Epidermal melanocyte (primary cell): Measurements from ENCODE around the gene SIRT2.
A peak's percentile ranks its signal among the peaks of the same experiment; 100 is the strongest.

Experiments
- DNase-seq: peaks from one replicate; pipeline ENCODE4 v3.0.0; 2011; ENCODE audit warnings: low spot score; ENCODE audit not compliant: insufficient read length

Gene SIRT2

DNA sequence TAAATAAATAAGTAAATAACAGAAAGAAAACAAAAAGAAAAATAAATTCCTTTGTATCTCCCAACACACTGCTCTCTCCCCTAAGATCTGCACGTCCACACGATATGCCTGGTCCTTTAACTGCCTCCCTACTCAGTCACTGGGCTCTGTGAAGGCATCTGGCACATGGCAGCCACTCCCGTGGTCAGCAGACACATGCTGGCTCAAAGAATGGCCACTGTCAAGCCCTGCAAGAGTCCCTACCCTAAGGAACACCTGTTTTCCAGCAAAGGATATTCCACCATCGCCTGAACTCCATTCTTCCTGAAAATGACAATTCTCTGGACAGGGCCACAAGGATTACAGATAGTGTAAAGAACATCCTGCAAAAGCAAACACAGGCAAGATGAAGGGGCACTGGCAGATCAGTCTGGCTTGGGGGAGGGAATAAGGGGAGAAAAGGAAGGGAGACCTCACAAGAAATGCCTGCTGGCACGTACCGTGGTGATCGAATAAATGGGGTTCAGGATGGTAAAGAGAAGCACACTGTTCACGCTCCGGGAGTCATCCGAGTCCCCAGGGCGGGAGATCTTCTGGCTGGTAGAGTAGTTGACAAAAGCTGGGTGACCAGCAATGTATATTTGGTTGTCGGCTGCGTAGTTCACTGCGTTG, 53.9 kb downstream of the SIRT2 start:
- DNase-seq = no peak

DNA sequence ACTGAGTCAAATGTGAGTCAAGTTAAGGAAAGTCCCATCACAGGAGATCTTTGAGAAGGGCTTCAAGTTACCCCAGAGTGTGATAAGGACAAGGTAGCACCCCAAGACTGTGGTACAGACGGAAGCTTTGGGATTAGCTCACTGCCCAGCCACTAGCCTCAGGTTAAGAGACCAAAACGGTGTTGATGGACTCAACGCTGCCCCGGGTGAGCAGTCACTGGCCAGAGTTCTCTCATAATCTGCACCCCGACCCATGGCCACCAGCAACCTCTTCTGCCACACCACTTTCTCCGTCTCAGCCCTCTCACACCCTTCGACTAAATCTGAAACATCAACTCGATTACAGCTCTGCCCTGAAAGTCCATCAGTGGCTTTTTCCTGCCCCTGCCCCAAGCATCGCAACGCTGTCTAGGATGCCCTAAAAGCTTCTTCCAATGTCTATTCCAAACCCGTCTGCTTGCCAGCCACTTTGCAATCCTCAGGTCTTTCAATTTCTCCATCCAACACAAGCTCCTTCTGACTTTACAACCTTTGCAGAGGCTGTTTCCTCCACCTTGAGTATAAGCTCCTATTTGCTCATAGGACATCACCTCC, 55.2 kb downstream of the SIRT2 start:
- DNase-seq = no peak

DNA sequence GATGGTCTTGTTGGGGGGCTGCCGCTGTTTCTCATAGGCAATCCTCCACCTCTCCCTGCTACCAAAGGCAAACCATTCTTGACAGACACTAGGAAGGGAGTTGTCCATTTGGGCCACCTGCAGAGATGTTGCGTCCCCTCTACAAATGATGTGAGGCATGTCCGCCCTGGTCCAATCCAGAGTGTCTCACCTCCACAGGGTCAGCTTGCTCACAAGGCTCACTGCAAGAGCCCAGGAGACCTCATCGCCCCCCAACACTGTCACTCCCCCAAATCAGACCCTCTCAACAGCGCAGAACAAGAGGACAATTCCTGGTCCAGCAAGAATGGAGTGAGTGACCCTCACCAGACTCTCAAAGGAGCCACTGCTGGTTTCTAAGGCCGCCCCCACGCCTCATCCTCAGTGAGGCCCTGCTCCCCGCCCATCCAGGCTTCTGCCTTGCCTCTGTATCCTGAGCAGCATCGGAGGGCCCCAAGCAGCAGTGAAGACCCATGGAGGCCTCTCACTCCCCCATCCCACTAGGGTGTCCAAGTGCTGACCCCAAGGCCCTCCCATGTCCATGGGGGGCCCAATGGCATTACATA, 56.2 kb downstream of the SIRT2 start:
- DNase-seq = no peak

DNA sequence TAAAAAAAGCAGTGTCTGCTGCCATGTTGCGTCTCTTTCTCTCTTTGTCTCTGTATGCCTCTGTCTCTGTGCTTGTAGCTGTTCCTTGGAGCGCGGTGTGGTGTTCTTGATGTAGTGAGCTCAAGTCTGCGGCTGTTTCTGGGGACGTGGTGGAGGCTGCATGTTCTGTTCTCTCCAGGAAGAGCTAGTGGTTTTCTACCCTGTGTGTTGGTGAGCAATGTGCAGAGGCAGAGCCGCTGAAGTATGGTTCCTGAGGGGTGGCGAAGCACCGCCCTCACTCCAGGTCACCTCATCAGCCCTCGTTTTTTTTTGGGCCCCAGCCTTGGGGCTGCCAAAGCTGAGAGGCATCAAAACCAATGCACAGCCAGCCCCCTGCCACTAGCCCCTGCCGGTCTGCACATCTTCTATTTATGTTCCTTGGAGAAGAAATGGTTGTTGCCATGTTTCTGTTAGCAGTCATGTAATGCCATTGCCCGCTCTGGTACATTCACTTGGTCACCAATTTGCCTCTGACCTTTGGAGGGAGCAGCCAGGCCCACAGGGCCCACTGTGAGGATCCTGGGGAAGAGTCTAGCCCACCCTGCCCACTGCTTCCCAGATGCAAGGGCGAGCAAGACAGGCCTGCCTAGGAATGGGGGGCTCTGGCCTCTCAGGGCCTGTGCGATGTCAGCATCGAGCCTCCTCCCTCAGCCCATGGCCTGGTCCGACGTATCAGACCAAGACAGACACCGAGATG, 56.8 kb downstream of the SIRT2 start:
- no peak for DNase-seq

- DNase-seq = no peak
These were observed 57.5 kb downstream of the SIRT2 start for GRCh38 chr19:38841787-38842438.

- DNase-seq = no peak
These were observed 58.1 kb downstream of the SIRT2 start for GRCh38 chr19:38841180-38841766.

GRCh38 chr19:38840583-38840968, 58.8 kb downstream of the SIRT2 start:
- DNase-seq = no peak

DNA sequence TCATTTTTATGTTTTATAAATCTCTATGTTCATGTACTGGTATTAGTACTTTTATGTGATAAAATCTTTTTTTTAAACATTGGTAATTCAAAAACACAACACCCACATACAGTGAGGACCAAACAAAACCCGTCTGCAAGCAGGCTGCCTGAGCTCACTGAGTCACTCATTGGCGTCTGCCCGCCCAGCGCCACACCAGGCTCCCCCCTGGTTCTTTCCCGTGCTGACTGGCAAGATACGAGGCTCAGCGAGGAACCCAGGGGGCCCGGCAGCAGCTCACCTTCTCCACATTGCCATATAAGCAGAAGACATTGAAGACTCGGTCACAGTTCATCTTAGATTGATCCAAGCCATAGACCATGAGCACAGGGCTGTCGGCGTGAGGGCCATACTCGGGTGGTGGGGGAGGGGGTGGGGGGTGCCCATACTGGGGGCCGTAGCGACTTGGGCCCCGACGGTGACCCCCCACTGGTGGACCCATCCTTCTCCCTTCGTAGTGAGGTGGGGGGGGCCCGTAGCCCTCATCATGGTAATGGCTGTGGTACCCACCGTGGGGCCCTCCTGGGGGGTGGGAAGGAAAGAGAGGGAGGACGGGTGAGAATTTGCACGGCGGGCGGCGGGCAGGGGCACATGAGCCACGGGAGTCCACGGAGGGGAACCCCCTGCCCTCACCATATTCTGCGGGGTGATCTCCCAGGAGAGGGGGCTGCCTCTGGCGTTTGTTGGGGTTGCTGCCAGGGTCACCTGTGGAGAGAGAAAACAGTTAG, 59.4 kb downstream of the SIRT2 start:
- no peak for DNase-seq

GRCh38 chr19:38838986-38839761, 60.2 kb downstream of the SIRT2 start:
- no peak for DNase-seq

DNA sequence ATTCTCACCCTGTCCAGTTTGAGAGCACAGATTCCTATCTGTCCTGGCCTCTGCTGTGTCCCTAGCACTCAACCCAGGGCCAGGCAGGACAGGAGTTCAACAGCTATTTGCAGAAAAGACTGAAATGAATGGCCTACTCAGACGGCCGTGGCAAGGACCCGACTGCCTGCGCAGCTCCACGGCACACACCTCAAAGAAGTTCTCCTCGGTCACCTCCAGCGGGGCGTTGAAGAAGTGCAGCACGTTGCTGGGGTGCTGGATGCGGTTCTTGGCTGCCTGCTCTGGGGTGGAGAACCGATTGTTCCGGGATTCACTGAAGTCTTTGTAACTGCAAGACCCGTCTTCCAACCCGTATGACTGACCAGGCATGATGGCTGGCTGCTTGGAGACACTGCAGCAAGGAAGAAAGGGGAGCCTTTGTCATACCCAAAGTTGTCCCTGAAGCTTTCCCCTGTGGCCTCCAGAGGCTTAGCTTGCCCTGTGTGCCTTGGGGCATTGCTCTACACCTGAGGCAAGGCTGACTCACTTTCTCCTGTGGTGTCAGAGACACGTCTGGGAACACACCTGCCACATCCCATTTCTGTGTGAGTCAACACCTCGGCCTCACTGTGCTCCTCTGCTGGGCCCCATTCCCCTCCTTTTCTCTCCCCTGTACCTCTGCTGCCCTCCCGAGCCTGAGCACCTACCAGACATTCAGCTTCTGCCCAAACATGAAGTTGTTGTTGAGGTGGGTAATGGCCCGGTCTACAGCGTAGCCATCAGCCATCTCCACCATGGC, 61.0 kb downstream of the SIRT2 start:
- DNase-seq = no peak

DNA sequence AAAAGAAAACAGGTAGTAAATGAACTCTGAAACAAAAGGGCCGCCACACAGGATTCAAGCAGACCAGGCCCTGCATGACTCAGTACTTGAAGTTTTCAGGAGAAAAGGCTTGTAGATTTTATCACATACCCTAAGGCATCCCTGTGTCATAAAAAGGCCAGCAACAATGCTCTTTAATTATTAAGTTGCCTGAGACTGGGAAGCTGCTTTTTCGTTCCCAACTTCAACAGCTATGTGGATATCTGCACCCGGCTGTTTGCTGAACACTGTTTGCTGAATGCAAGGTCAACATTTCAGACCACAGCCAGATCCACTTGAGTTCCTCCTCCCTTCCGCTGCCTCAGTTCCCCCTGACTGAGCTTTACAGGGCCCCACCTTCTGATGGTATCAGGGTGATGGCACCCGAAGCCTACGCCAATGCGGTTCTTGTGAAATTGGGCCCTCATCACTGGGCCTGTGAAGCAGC, 61.7 kb downstream of the SIRT2 start:
- no peak for DNase-seq

- no peak for DNase-seq
These were observed 62.3 kb downstream of the SIRT2 start for GRCh38 chr19:38836983-38837626.

DNA sequence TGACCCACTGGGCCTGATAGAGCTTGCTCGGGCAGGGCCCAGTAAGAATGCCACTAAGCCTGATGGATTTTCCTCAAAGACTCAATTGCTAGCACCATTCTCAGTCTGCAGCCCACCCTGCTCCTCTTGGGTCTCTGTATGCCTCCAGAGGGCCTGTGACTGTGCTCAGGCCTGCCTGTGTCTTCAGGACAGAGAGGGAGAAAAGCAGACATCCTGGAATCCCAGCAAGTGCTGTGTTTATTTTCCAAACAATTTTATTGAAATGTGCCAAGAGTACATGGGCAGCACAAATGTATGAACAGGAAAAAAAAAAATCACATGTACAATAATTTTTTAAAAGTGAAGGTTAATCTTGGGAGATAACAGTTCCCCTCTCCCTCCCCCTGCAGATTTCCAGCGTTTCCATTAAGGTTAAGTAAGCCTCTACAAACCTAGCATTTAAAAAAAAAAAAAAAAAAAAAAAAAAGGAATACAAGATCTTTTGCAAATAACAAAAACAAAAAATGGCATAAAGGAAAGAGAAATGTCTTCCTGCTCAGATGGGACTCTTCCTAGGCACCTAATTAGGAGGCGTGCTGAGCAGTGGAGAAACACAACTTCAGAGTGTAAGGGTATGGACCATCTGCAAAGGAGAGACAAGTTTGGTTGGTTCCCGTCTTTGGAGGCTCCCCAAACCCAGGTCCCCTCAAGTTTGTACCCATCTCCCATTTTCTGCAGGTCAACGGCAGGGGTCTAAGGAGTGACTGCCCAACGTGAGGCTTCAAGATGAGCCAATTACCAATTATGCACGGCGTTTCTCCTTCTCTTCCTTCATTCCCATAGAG, 63.0 kb downstream of the SIRT2 start:
- DNase-seq = no peak

DNA sequence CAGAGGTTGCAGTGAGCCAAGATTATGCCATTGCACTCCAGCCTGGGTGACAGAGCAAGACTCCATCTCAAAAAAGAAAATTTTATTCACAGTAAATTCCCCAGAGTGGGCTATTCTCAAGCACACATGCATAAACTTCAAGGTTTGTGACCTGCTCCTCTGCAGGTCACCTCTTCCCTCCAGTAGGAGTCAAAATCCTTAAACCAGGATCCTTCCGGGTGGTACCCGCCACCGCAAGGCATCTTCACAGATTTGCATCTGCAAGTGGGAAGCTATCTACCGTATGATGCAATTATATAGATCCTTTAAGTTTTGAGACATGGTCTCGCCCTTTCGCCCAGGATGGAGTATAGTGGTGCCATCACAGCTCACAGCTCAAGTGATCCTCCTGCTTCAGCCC, 64.8 kb downstream of the SIRT2 start:
- no peak for DNase-seq

GRCh38 chr19:38834104-38834490, 65.3 kb downstream of the SIRT2 start:
- DNase-seq = no peak

GRCh38 chr19:38833092-38833425, 66.4 kb downstream of the SIRT2 start:
- no peak for DNase-seq

DNA sequence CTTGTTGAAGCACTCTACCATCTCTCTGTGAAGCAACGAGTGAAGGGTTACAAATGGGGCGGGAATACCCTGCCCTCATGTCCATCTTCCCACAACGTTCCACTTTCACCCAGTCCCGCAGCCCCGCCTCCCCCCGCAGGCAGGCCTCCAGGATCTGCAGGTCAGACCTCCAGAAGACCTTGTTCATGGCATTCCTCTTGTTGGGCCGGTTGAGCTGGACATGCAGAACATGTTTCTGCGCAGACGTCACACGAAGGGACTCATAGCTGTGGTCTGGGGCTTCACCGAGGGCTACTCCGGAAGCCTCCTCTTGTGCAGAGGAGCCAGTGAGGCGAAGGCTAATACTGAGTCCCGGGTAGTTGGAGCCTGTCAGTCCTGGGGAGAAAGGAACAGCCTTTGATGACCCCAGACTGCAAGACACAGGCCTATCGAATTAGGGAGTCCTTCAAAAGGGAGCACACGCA, 68.2 kb downstream of the SIRT2 start:
- peak; percentile 72 for DNase-seq
